Neural progenitor cell (in vitro differentiated cells): ENCODE data around the gene C1QTNF6.

Source experiments
- EZH2 ChIP-seq: fragments of 200-600 bp; sonication (generic); IDR thresholded peaks from 2 replicates; pipeline ENCODE4 v1.6.1; 2017; ENCODE audit warnings: antibody characterized with exemption, mild to moderate bottlenecking, moderate library complexity
- EZH2phosphoT487 ChIP-seq: fragments of 200-600 bp; sonication (generic); IDR thresholded peaks from 2 replicates; pipeline ENCODE4 v1.6.1; 2017; ENCODE audit warnings: antibody characterized with exemption
- TF ChIP-seq, protein P1 (sequence below): fragments of 200-600 bp; sonication (generic); IDR thresholded peaks from 2 replicates; pipeline ENCODE4 v1.5.1; 2017; ENCODE audit warnings: antibody characterized with exemption, mild to moderate bottlenecking

DNA sequence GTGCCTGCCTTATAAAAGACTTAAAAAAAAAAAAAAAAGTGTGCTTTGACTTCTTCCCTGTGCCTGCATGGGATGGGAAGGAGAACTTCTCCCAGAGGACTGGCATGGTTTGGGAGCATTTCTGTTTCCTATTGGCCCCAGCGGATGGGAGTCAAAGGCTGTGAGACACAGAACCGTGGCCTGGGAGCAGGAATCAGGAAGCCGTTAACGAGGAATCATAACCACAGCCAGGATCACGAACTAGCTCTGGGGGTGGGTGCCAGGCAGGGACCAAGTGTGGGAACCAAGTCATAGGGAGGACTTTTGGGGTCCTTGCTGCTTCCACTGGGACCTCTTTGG is 526 bp downstream of the C1QTNF6 start:
- TF ChIP-seq, protein P1, sequence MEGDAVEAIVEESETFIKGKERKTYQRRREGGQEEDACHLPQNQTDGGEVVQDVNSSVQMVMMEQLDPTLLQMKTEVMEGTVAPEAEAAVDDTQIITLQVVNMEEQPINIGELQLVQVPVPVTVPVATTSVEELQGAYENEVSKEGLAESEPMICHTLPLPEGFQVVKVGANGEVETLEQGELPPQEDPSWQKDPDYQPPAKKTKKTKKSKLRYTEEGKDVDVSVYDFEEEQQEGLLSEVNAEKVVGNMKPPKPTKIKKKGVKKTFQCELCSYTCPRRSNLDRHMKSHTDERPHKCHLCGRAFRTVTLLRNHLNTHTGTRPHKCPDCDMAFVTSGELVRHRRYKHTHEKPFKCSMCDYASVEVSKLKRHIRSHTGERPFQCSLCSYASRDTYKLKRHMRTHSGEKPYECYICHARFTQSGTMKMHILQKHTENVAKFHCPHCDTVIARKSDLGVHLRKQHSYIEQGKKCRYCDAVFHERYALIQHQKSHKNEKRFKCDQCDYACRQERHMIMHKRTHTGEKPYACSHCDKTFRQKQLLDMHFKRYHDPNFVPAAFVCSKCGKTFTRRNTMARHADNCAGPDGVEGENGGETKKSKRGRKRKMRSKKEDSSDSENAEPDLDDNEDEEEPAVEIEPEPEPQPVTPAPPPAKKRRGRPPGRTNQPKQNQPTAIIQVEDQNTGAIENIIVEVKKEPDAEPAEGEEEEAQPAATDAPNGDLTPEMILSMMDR, result no peak
- no peak for TF ChIP-seq EZH2phosphoT487
- TF ChIP-seq EZH2, result no peak
